Smooth muscle cell (in vitro differentiated cells): ENCODE results near the gene CCL22. TPM values are rescaled to one million over a fixed set of nuclear protein-coding genes. Genes with fewer than 3 reads are reported as not detected.

Experiments used
- DNase-seq: peaks from one replicate; lab custom pipeline; 2025; ENCODE audit not compliant: unreplicated experiment; lab: John Stamatoyannopoulos, UW
- H2AFZ ChIP-seq: fragments of 200-600 bp; sonication (generic); 2 replicates; pipeline ENCODE4 v1.6.0; 2016; ENCODE audit warnings: antibody characterized with exemption, low read depth, mild to moderate bottlenecking
- H3F3A ChIP-seq: fragments of 200-600 bp; sonication (generic); 2 replicates; pipeline ENCODE4 v1.6.0; 2017; ENCODE audit warnings: antibody characterized with exemption, low read depth
- H3K27ac ChIP-seq: fragments of 200-600 bp; sonication (generic); 2 replicates; pipeline ENCODE4 v1.5.1; 2016; ENCODE audit warnings: low read depth, mild to moderate bottlenecking
- H3K27me3 ChIP-seq: fragments of 200-600 bp; sonication (generic); 2 replicates; pipeline ENCODE4 v1.6.1; 2016; ENCODE audit warnings: low read depth, mild to moderate bottlenecking
- H3K36me3 ChIP-seq: fragments of 200-600 bp; sonication (generic); 2 replicates; pipeline ENCODE4 v1.5.1; 2016; ENCODE audit warnings: low read depth
- H3K4me1 ChIP-seq: fragments of 200-600 bp; sonication (generic); 2 replicates; pipeline ENCODE4 v1.5.1; 2016; ENCODE audit warnings: low read depth
- H3K4me2 ChIP-seq: fragments of 200-600 bp; sonication (generic); 2 replicates; pipeline ENCODE4 v1.6.0; 2016; ENCODE audit warnings: mild to moderate bottlenecking
- H3K4me3 ChIP-seq: fragments of 200-600 bp; sonication (generic); 2 replicates; pipeline ENCODE4 v1.5.1; 2016; ENCODE audit warnings: mild to moderate bottlenecking
- H3K79me2 ChIP-seq: fragments of 200-600 bp; sonication (generic); 2 replicates; pipeline ENCODE4 v1.6.0; 2016; ENCODE audit warnings: low read depth, mild to moderate bottlenecking
- H3K9ac ChIP-seq: fragments of 200-600 bp; sonication (generic); 2 replicates; pipeline ENCODE4 v1.6.0; 2016; ENCODE audit warnings: low read depth
- H3K9me3 ChIP-seq: fragments of 200-600 bp; sonication (generic); replicated peaks from 2 replicates; pipeline ENCODE4 v1.5.1; 2016; ENCODE audit warnings: low read depth
- H4K20me1 ChIP-seq: fragments of 200-600 bp; sonication (generic); 2 replicates; pipeline ENCODE4 v1.6.0; 2016; ENCODE audit warnings: low read depth
- CTCF ChIP-seq: fragments of 200-600 bp; sonication (generic); IDR thresholded peaks from 2 replicates; pipeline ENCODE4 v1.5.1; 2017; ENCODE audit warnings: borderline replicate concordance, mild to moderate bottlenecking, antibody characterized with exemption; ENCODE audit not compliant: insufficient read depth, poor library complexity, severe bottlenecking
- WGBS: methylation state at CpG from one replicate; pipeline ENCODE4 v1.1.7; 2016; ENCODE audit warnings: low lambda C conversion rate; 5-methylcytosine and 5-hydroxymethylcytosine counted together
- polyA plus RNA-seq: library from polyadenylated mRNA; unstranded; fragments of >200 nt; fragmentation: Nextera tagmentation; extraction: Ambion mirVana; gene quantifications from 2 replicates; pipeline ENCODE4 v1.2.1, GENCODE V29; 2016
- total RNA-seq: library from RNA; depleted of rRNA; stranded (reverse); fragments of >200 nt; gene quantifications from 2 replicates; pipeline ENCODE4 v1.2.3, GENCODE V29; 2014

Gene CCL22
- total and polyA plus RNA-seq, 2 experiments from 2014 or later = not detected

GRCh38 chr16:57406881-57407280, 48.3 kb downstream of the CCL22 start:
- no peak overlapping the region for H3K27ac ChIP-seq
- no peak overlapping the region for H2AFZ ChIP-seq
- H3K4me1 ChIP-seq = no peaks in the 10 kb centered on the region
- no peak overlapping the region for H3K4me3 ChIP-seq
- no peak for DNase-seq
- 91% methylated on average over 2 of the region's 2 CpGs for WGBS
- H3K79me2 ChIP-seq = no peaks in the 10 kb centered on the region
- no peak for TF ChIP-seq CTCF
- no peaks in the 10 kb centered on the region for H3K27me3 ChIP-seq
- no peak overlapping the region for H3K9ac ChIP-seq
- H4K20me1 ChIP-seq = no peaks in the 10 kb centered on the region
- no peaks in the 10 kb centered on the region for H3F3A ChIP-seq
- H3K4me2 ChIP-seq = no peak overlapping the region
- no peaks in the 10 kb centered on the region for H3K36me3 ChIP-seq
- H3K9me3 ChIP-seq = no peaks in the 10 kb centered on the region

GRCh38 chr16:57407521-57408353, 49.2 kb downstream of the CCL22 start:
- Histone ChIP-seq H3K4me1 (no peaks in the 10 kb centered on the region), H2AFZ (no peak overlapping the region), H3K4me3 (no peak overlapping the region), H3K27ac (no peak overlapping the region), H4K20me1 (no peaks in the 10 kb centered on the region), H3K79me2 (no peaks in the 10 kb centered on the region), H3F3A (no peaks in the 10 kb centered on the region), H3K9ac (no peak overlapping the region), H3K9me3 (no peaks in the 10 kb centered on the region), H3K4me2 (no peak overlapping the region), H3K36me3 (no peaks in the 10 kb centered on the region), H3K27me3 (no peaks in the 10 kb centered on the region)
- 82% methylated on average over 5 of the region's 5 CpGs for WGBS
- no peak for TF ChIP-seq CTCF
- no peak for DNase-seq

GRCh38 chr16:57409065-57409464, 50.5 kb downstream of the CCL22 start:
- H3K36me3 ChIP-seq = no peaks in the 10 kb centered on the region
- H3F3A ChIP-seq = no peaks in the 10 kb centered on the region
- H3K27me3 ChIP-seq = no peaks in the 10 kb centered on the region
- H3K9me3 ChIP-seq = no peaks in the 10 kb centered on the region
- no peaks in the 10 kb centered on the region for H4K20me1 ChIP-seq
- WGBS = 89% methylated on average over 5 of the region's 5 CpGs
- no peaks in the 10 kb centered on the region for H3K4me1 ChIP-seq
- H3K27ac ChIP-seq = no peak overlapping the region
- no peak overlapping the region for H3K9ac ChIP-seq
- no peak for TF ChIP-seq CTCF
- no peaks in the 10 kb centered on the region for H3K79me2 ChIP-seq
- no peak overlapping the region for H2AFZ ChIP-seq
- DNase-seq = no peak
- no peak overlapping the region for H3K4me3 ChIP-seq
- H3K4me2 ChIP-seq = no peak overlapping the region
